Muscle of leg (tissue), 11 donors: ENCODE measurements around the gene MRPS5. TPM values are rescaled to one million over a fixed set of nuclear protein-coding genes. Genes with fewer than 3 reads are reported as not detected.
"Not testable (repeated sequence)": the region's sequence is repeated elsewhere in the genome, so short reads cannot be mapped to it uniquely, and the experiment has no call there.

ENCODE experiments used
- DNase-seq: peaks from one replicate; pipeline ENCODE4 v3.0.0; 2013
- H3K27ac ChIP-seq: one replicate; pipeline ENCODE4 v1.5.1; 2013; ENCODE audit warnings: mild to moderate bottlenecking, low read length, control low read depth
- H3K27me3 ChIP-seq: one replicate; pipeline ENCODE4 v1.6.1; 2013; ENCODE audit warnings: low read length; ENCODE audit not compliant: control insufficient read depth, insufficient read depth
- H3K36me3 ChIP-seq: one replicate; pipeline ENCODE4 v1.6.1; 2013; ENCODE audit warnings: low read length; ENCODE audit not compliant: control insufficient read depth, insufficient read depth
- H3K4me1 ChIP-seq: one replicate; pipeline ENCODE4 v1.6.1; 2013; ENCODE audit warnings: low read length; ENCODE audit not compliant: control insufficient read depth, insufficient read depth
- H3K4me3 ChIP-seq: one replicate; pipeline ENCODE4 v1.5.1; 2013; ENCODE audit warnings: low read length, control low read depth
- H3K9me3 ChIP-seq: replicated peaks from 2 replicates; pipeline ENCODE4 v1.6.1; 2013; ENCODE audit warnings: low read depth, low read length; ENCODE audit not compliant: control insufficient read depth
- WGBS: methylation state at CpG from one replicate; pipeline ENCODE4 v1.1.5; 2013; ENCODE audit warnings: missing lambda C conversion rate; ENCODE audit not compliant: insufficient coverage; 5-methylcytosine and 5-hydroxymethylcytosine counted together
- polyA plus RNA-seq, 8 donors: library from polyadenylated mRNA; unstranded; fragments of 120-200 nt; gene quantifications; one replicate each; pipeline versions ENCODE4 v1.2.1 to v1.2.3, GENCODE V29; 2013; ENCODE audit warnings: inconsistent platforms in 1 of 8, low replicate concordance in 1 of 8; ENCODE audit not compliant: insufficient read length in 8 of 8, insufficient read depth in 1 of 8
- total RNA-seq: library from RNA; stranded (reverse); fragments of 120-200 nt; gene quantifications from one replicate; pipeline ENCODE4 v1.2.4, GENCODE V29; 2013

Gene MRPS5
- total and polyA plus RNA-seq, 9 donors = 44.3 to 67.0 (median 50.8) TPM

DNA sequence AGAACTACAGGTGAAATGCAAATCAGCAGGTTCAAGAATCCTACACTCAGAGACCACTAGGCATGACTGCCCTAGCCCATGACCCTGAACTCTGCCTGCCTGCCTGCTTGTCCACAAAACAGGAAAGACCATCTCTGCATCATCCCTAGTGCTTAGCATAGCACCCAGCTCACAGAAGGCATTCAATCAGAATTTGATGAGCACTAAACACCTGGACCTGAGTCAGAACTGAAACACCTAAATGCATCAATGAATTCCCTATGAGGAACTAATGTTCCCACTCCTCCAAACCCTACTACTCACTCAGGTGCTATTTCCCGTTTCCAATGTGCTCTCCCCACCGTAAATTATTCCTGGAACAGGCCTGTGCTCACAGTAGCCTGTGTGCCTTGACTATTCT lies 21.7 kb downstream of the MRPS5 start:
- no peak for DNase-seq
- no peaks in the 10 kb centered on the region for H3K27me3 ChIP-seq
- peaks cover 28% of the 10 kb centered on the region for H3K36me3 ChIP-seq
- no peak overlapping the region for H3K4me3 ChIP-seq
- 100% methylated on average over 2 of the region's 2 CpGs for WGBS
- H3K4me1 ChIP-seq = no peaks in the 10 kb centered on the region
- H3K27ac ChIP-seq = no peak overlapping the region
- no peaks in the 10 kb centered on the region for H3K9me3 ChIP-seq

DNA sequence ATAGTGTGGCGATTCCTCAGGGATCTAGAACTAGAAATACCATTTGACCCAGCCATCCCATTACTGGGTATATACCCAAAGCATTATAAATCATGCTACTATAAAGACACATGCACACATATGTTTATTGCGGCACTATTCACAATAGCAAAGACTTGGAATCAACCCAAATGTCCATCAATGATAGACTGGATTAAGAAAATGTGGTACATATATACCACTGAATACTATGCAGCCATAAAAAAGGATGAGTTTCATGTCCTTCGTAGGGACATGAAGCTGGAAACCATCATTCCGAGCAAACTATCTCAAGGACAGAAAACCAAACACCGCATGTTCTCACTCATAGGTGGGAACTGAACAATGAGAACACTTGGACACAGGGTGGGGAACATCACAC lies 23.3 kb downstream of the MRPS5 start:
- not testable (repeated sequence) for H3K9me3 ChIP-seq, DNase-seq, H3K4me3 ChIP-seq, H3K27ac ChIP-seq, H3K4me1 ChIP-seq, H3K27me3 ChIP-seq
- peaks cover 23% of the 10 kb centered on the region for H3K36me3 ChIP-seq
- WGBS = no CpG with 5 or more reads among the region's 5 CpGs

DNA sequence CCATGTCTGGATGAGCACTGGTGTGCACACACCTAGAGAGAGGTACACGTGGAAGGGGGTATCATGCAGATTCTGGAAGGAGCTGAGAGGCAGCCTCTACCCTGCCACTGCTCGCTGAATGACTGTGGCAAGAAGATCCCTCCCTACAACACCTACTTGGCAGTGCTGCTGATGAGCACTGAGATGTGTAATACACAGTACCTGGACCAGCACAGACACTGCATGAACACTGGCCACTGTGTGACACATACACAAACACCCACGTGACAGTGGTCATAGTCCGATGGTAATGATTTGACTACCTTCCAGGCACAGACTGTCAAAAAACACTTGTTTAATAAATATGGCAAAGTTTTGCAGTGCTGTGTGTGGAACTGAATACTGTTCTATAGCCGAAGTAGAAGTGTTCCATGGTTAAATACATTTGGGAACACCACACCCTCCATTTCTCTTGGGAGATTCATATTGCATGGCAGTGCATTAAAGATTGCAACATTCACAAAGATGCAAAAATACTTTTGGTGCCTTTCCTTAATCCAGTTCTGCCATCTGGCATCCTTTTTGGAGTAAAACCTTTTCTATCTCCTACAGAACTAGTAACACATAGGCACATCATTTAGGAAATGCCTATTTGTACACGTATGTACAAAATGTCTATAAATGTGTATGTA lies 29.6 kb downstream of the MRPS5 start:
- Histone ChIP-seq H3K9me3 (no peaks in the 10 kb centered on the region), H3K4me1 (no peaks in the 10 kb centered on the region), H3K27me3 (no peaks in the 10 kb centered on the region), H3K4me3 (no peak overlapping the region), H3K36me3 (peaks cover 41% of the 10 kb centered on the region), H3K27ac (no peak overlapping the region)
- 100% methylated on average over 2 of the region's 6 CpGs for WGBS
- DNase-seq = no peak

DNA sequence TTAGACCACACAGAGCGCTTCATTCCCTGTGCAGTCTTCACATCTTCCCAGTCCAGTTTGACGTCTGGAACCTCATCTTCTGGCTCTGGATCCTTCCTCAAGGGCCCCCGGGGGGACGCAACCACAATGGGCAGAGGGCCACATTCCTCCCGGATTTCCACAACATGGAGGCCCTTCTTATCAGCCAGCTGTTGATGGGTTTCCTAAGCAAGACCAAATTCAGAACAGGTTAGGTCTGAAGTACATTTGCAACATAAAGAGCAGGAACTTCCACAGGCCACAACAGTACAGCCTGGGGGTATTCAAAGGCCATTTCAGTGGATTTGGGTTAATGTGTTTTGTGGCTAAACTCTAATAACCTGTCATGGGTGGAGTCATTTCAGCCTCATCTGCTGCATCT lies 34.2 kb downstream of the MRPS5 start:
- no peak for DNase-seq
- peaks cover 46% of the 10 kb centered on the region for H3K36me3 ChIP-seq
- H3K9me3 ChIP-seq = no peaks in the 10 kb centered on the region
- no peaks in the 10 kb centered on the region for H3K27me3 ChIP-seq
- H3K4me1 ChIP-seq = no peaks in the 10 kb centered on the region
- H3K4me3 ChIP-seq = no peak overlapping the region
- H3K27ac ChIP-seq = no peak overlapping the region
- 86% methylated on average over 5 of the region's 5 CpGs for WGBS

DNA sequence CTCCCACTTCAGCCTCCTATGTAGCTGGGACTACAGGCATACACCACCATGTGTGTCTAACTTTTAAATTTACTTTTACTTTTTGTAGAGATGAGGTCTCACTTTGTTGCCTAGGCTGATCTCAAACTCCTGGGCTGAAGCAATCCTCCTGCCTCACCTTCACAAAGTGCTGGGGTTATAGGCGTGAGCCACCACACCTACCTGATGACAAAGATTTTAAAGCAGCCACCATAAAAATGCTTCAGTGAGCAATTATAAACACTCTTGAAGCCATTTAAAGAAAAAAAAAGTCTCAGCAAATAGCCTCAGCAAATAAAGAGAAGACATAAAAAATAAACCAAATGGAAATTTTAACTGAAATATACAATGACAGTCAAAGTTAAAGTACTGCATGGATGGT lies 35.6 kb downstream of the MRPS5 start:
- WGBS = 100% methylated on average over 1 of the region's 1 CpG
- no peak overlapping the region for H3K27ac ChIP-seq
- no peaks in the 10 kb centered on the region for H3K27me3 ChIP-seq
- no peaks in the 10 kb centered on the region for H3K4me1 ChIP-seq
- H3K4me3 ChIP-seq = no peak overlapping the region
- H3K36me3 ChIP-seq = peaks cover 35% of the 10 kb centered on the region
- no peak for DNase-seq
- no peaks in the 10 kb centered on the region for H3K9me3 ChIP-seq

DNA sequence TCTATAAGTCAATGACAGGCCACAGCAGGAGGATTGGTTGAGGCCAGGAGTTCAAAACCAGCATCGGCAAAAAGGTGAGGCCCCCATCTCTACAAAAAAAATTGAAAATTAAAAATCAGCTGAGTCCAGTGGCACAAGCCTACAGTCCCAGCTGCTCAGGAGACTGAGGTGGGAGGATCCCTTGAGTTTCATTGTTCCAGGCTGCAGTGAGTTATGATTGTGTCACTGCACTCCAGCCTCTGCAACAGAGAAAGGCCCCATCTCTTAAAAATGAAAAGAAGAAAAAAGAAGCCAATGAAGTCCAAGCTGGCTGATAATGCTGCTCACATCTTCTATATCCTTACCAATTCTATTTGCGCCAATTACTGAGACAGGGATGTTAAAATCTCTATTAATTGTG lies 39.1 kb downstream of the MRPS5 start:
- H3K9me3 ChIP-seq = no peaks in the 10 kb centered on the region
- H3K4me1 ChIP-seq = no peaks in the 10 kb centered on the region
- peaks cover 12% of the 10 kb centered on the region for H3K36me3 ChIP-seq
- no peak for DNase-seq
- H3K27me3 ChIP-seq = peaks cover 16% of the 10 kb centered on the region
- H3K4me3 ChIP-seq = no peak overlapping the region
- H3K27ac ChIP-seq = no peak overlapping the region
- WGBS = no CpG with 5 or more reads among the region's 2 CpGs

DNA sequence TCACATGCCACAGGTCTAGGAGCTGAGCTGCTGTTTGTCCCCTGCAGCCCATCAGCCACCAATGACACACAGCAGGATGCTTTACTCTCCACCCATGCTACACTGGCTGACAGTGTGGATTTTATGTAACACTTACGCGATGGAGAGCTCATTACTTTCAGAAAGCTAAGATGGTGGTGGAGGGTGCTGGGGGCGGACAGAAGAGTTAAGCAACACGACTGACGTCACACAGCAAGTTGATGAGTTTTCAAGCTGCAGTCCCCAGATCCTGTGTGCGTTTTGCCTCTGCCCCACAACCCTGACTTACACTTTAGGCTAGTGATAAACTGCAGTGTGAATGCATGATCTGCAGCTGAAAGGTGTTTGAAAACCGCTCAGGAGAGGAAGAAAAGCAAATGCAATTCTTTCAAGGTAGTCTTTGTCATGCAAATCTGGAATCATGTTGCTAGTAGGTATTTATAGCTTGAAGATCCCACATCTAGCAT lies 42.4 kb downstream of the MRPS5 start:
- WGBS = 11% methylated on average over 3 of the region's 7 CpGs

DNA sequence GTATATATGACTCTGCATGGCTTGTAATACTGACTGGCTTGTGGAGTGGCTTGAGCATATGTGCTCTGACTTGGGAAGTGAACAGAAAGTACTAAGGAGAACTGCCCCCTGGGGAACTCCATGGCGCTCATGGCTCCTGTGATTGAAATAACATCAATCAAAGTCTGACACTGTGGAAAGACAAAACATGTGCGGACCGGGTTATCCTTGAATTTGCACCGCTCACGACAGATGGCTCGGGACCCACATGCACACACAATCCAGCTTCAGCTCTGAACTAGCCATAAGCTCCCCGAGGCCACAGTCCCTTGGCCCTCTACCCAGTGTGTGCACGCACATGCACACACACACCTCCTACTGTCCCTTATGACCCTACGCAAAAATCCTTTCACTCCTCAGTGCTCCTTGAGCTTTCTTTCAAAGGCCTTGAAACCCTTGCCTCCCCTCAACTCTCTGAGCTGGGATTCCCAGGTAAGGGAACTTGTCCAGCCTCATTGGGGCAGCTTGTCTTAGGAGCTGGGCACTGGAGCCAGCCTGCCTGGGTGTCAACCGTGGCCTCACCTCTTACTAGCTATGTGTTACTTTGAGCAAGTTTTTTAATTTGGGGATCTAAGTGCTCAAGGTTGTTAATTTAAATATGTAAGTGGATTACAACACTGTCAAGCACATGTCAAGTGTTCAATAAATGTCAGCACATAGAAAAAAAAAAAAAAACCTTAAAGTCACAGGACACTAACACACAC lies 43.6 kb downstream of the MRPS5 start:
- Histone ChIP-seq H3K27me3 (peaks cover 49% of the 10 kb centered on the region), H3K27ac (no peak overlapping the region), H3K4me3 (no peak overlapping the region), H3K9me3 (no peaks in the 10 kb centered on the region), H3K36me3 (no peaks in the 10 kb centered on the region), H3K4me1 (peaks cover 14% of the 10 kb centered on the region)
- WGBS = 18% methylated on average over 8 of the region's 10 CpGs
- no peak for DNase-seq

More for the DNA sequence above, 42.4 kb downstream of the MRPS5 start:
- Histone ChIP-seq H3K36me3 (no peaks in the 10 kb centered on the region), H3K4me3 (no peak overlapping the region), H3K4me1 (peaks cover 11% of the 10 kb centered on the region), H3K27me3 (peaks cover 44% of the 10 kb centered on the region), H3K9me3 (no peaks in the 10 kb centered on the region), H3K27ac (no peak overlapping the region)
- DNase-seq = no peak

DNA sequence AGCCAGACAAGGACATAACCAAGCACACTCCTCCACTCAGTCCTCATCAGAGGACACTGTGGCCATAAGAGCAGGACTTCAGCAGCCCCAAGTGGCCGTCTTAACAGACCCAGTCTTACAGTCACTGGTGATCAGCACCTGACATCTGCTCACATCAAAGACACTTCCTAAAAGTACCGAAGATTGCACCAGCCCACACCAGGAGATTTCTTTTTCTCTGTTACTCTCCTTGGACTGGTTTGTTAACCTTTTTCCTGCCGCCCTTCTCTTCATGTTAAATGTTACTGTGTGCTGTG lies 44.1 kb downstream of the MRPS5 start:
- WGBS = 24% methylated on average over 1 of the region's 3 CpGs
- no peaks in the 10 kb centered on the region for H3K9me3 ChIP-seq
- H3K4me3 ChIP-seq = no peak overlapping the region
- H3K27me3 ChIP-seq = peaks cover 49% of the 10 kb centered on the region
- DNase-seq = no peak
- peaks cover 14% of the 10 kb centered on the region for H3K4me1 ChIP-seq
- no peak overlapping the region for H3K27ac ChIP-seq
- no peaks in the 10 kb centered on the region for H3K36me3 ChIP-seq

DNA sequence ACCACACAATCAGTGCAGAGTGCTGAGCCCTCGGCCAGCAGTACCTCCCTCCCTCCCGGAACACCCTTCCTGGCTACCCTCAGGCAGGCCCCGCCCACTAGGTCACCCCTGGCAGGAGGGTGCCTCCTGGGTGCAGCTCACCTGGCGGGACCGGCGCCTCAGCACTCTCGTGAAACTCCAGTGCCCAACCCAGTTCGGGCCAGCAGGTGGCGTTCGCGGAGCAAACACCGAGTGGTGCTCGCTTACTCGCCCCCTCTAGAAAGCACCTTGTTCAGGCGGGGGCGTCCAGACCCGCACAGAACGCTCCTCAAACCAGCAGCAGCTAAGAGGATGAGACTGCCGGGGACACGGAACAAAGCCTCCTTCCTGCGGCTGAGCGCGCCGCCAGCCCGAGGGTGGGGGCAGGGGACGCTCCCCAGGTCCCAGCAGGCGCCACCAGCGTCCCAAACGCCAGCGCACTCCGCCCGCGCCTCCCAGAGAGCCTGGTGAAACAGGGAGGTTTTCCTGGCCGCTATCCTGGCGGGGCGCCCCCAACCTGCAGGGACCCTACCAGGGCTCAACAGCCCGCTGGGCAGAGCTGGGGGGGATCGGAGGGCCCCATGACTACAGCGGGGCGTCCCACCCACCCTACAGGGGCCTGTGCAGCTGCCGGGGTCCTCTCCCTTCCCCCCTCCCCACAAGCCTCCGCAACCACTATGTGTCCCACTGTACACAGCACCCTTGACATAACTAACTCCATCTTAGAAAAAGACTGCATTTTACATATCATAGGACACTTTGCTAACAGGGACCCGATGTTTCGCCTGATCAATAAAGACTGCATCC lies 44.7 kb downstream of the MRPS5 start:
- Histone ChIP-seq H3K27me3 (peaks cover 49% of the 10 kb centered on the region), H3K36me3 (no peaks in the 10 kb centered on the region), H3K27ac (no peak overlapping the region), H3K4me3 (peak overlapping the region; percentile 44), H3K4me1 (peaks cover 14% of the 10 kb centered on the region), H3K9me3 (no peaks in the 10 kb centered on the region)
- peak; percentile 54 for DNase-seq
- WGBS = 6% methylated on average over 39 of the region's 44 CpGs
